ENCODE results near the gene HPCAL1. TPM values are rescaled to one million over a fixed set of nuclear protein-coding genes. Genes with fewer than 3 reads are reported as not detected.
A peak's percentile ranks its signal among the peaks of the same experiment; 100 is the strongest.

The HPCAL1 gene
- total and polyA plus RNA-seq, 4 donors = 122 to 147 (median 136) TPM

GRCh38 chr2:10342245-10342951, 39.7 kb downstream of the HPCAL1 start:
- no peak overlapping the region for H3K4me3 ChIP-seq
- ATAC-seq (ENCODE audit: insufficient read depth, low FRiP score) (peak; percentile 77), DNase-seq (no peak)
- peaks cover 0 to 35% (median 24%) of the 10 kb centered on the region in 5 donors for H3K4me1 ChIP-seq (ENCODE audit: control insufficient read depth in 5 of 5, insufficient read depth in 5 of 5, low read length in 5 of 5)
- peak overlapping the region in 1 of 2 donors; percentile 71 for H3K27ac ChIP-seq (ENCODE audit: low read depth in 1 of 2, low read length in 1 of 2)
- no peak overlapping the region for H3K9ac ChIP-seq (ENCODE audit: insufficient read depth in 1 of 2, low read length in 2 of 2)
- no peaks in the 10 kb centered on the region for H3K27me3 ChIP-seq (ENCODE audit: control insufficient read depth in 3 of 3, insufficient read depth in 3 of 3, low read length in 2 of 3)
- no peaks in the 10 kb centered on the region for H3K9me3 ChIP-seq (ENCODE audit: control insufficient read depth in 4 of 4, insufficient read depth in 3 of 4, low read length in 3 of 4)
- WGBS, 2 donors = 70 to 84% methylated on average over 18 of the region's 18 CpGs
- TF ChIP-seq CTCF (IDR thresholded peaks at IDR 0.05; ENCODE audit: control extremely low read depth, extremely low read depth) = no peak
- H3K36me3 ChIP-seq (ENCODE audit: control insufficient read depth in 4 of 4, insufficient read depth in 4 of 4, low read length in 4 of 4) = no peaks in the 10 kb centered on the region

GRCh38 chr2:10343191-10343590, 40.5 kb downstream of the HPCAL1 start:
- ATAC-seq (ENCODE audit: insufficient read depth, low FRiP score) (no peak), DNase-seq (no peak)
- H3K9ac ChIP-seq (ENCODE audit: insufficient read depth in 1 of 2, low read length in 2 of 2) = no peak overlapping the region
- H3K4me1 ChIP-seq (ENCODE audit: control insufficient read depth in 5 of 5, insufficient read depth in 5 of 5, low read length in 5 of 5) = peaks cover 0 to 40% (median 27%) of the 10 kb centered on the region in 5 donors
- H3K36me3 ChIP-seq (ENCODE audit: control insufficient read depth in 4 of 4, insufficient read depth in 4 of 4, low read length in 4 of 4) = no peaks in the 10 kb centered on the region
- H3K4me3 ChIP-seq = no peak overlapping the region
- WGBS, 2 donors = 88 to 94% methylated on average over 3 of the region's 3 CpGs
- no peak for TF ChIP-seq CTCF (IDR thresholded peaks at IDR 0.05; ENCODE audit: control extremely low read depth, extremely low read depth)
- H3K27me3 ChIP-seq (ENCODE audit: control insufficient read depth in 3 of 3, insufficient read depth in 3 of 3, low read length in 2 of 3) = no peaks in the 10 kb centered on the region
- H3K27ac ChIP-seq (ENCODE audit: low read depth in 1 of 2, low read length in 1 of 2) = peak overlapping the region in 1 of 2 donors; percentile 48
- no peaks in the 10 kb centered on the region for H3K9me3 ChIP-seq (ENCODE audit: control insufficient read depth in 4 of 4, insufficient read depth in 3 of 4, low read length in 3 of 4)

GRCh38 chr2:10343658-10344057, 41.0 kb downstream of the HPCAL1 start:
- H3K27me3 ChIP-seq (ENCODE audit: control insufficient read depth in 3 of 3, insufficient read depth in 3 of 3, low read length in 2 of 3) = no peaks in the 10 kb centered on the region
- peaks cover 0 to 42% (median 29%) of the 10 kb centered on the region in 5 donors for H3K4me1 ChIP-seq (ENCODE audit: control insufficient read depth in 5 of 5, insufficient read depth in 5 of 5, low read length in 5 of 5)
- 86% methylated on average over 8 of the region's 8 CpGs for WGBS, 2 donors
- peak overlapping the region in 1 of 2 donors; percentile 9 for H3K27ac ChIP-seq (ENCODE audit: low read depth in 1 of 2, low read length in 1 of 2)
- H3K9me3 ChIP-seq (ENCODE audit: control insufficient read depth in 4 of 4, insufficient read depth in 3 of 4, low read length in 3 of 4) = no peaks in the 10 kb centered on the region
- H3K4me3 ChIP-seq = no peak overlapping the region
- DNase-seq = no peak
- no peak for ATAC-seq (ENCODE audit: insufficient read depth, low FRiP score)
- H3K36me3 ChIP-seq (ENCODE audit: control insufficient read depth in 4 of 4, insufficient read depth in 4 of 4, low read length in 4 of 4) = no peaks in the 10 kb centered on the region
- no peak for TF ChIP-seq CTCF (IDR thresholded peaks at IDR 0.05; ENCODE audit: control extremely low read depth, extremely low read depth)
- H3K9ac ChIP-seq (ENCODE audit: insufficient read depth in 1 of 2, low read length in 2 of 2) = no peak overlapping the region
